ENCODE results near the gene DQX1.

The DQX1 gene

GRCh38 chr2:74510272-74510671 is 15.8 kb downstream of the DQX1 start:
- DNase-seq (ENCODE audit: low read depth in 3 of 3): no peak

DNA sequence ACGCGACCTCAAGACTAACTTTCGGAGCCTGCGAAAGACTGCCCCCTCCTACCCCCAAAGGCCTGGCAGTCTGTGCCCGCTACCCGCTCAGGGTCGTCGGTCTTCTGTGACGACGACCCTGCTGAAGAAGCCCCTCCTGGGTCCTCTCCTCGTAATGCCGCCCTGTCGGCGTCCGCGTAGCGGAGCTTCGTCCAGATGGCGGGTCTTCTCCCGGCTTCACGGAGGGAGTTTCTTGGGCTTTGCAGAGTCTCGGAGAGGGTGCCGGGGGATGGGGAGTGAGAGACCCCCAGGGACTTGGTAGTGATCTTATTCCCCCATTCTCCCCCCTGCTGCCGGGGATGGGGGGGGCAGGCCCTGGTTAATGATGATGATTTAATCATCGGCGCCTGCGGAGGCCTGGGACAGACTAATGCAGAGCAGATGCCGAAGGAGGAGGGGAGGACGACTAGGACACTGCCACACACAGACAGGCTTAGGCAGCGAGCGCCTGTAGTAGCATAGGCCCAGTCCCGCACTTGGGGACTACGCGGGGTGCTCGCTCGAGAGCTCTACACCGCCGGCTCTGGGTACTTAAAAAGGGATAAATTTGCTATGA is 18.0 kb downstream of the DQX1 start:
- DNase-seq (ENCODE audit: low read depth in 3 of 3): no peak

DNA sequence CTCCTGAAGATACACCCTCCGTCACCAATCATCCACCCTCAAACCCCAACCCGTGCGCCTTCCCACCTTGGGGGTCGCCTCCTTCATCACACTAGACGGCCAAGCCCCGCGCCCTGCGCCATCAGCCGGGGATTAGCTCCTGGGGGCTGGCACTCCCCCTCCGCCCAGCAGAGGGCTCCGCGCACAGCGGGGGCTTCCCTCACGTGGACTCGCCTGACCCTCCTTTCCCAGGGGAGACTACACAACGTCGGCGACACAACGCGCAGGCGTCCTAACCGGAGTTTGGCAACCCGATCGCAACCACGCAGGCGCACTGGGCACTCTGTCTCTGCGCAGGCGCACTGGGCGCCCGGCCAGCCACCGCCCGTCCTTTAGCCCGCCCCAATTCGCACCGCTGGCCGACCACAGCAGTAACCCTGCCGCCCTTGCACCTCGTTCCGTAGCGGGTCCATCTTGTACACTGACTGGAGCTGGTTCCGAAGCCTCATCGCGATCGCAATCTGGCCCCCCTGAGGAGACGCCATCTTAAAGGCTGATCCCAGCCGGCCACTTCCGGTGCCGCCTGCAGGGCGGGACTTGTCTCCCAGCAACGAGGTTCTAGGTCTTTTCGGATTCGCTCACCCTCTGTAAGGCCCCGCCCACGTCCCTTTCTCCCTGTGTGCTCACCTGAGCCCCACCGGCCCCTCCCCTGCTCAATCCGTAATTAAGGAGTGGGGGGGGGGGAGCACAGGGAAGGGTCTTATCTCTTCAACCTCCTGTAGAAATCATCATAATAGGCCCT is 18.7 kb downstream of the DQX1 start, which contains the start of gene PCGF1:
Gene PCGF1, minus strand, starts transcription at position 551 of the 781 bp plus-strand sequence. Its CDS starts 27 bp downstream, at position 524.
- DNase-seq (ENCODE audit: low read depth in 3 of 3): peak; percentile 96 to 99 (median 99)

DNA sequence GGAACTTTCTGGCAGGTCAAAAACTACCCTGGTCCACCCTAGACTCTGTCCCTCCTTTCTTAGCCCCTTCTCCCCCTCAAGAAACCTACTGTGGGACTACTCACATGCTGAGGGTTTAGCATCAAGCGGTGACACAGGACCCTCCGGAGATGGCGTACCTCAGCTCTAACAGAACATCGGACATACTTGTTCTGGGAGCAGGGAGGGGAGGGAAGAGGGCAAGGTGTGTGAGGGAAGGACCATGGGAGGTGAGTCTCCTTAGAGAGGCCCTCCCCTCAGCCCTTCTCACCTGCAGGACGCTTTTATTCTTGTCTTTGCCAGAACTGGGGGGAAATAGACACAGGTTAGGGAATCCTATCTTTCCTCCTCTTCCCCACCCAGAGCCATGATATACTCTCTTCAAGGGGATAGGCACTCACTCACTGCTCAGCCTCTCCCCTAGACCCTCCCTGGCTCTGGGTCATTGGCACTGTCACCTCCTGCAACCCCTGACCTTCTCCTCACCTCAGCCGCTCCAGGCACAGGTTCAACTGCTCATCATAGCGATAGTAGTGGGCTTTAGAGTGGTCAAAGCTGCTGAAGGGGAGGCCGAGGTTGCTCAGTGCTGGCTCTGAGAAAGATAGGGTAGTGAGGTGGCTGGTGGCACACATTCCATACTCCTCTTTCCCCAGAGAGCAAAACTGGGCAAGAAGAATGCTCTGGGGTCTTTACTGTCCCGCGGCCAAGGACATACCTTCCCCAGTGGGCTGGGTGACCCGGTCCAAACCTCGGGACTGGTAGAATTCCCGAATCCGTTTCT is 20.4 kb downstream of the DQX1 start:
- no peak for DNase-seq (ENCODE audit: low read depth in 3 of 3)

DNA sequence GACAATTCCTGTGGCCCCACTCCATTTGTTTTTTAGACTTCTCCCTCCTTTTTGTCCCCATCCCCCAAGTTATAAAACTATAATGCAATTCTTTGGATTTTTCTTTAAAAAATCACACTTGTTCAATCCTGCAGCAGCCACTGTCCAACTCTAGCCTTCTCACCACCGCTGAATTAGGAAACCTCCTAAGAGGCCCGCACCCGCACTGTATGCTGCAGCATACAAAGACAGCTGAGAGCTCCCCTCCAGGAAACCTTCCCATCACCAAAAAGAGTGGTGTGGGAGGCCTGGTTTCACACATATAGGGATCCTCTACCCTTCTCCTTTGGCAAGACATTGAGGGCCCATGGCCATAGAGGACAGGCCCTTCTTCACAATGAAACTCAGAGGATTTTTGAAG is 21.4 kb downstream of the DQX1 start:
- DNase-seq (ENCODE audit: low read depth in 3 of 3): no peak

GRCh38 chr2:74503506-74504475 is 22.2 kb downstream of the DQX1 start:
- no peak for DNase-seq (ENCODE audit: low read depth in 3 of 3)

- DNase-seq (ENCODE audit: low read depth in 3 of 3): peak in 1 of 3 experiments; percentile 58
Measured at GRCh38 chr2:74502720-74503505, 23.1 kb downstream of the DQX1 start.

DNA sequence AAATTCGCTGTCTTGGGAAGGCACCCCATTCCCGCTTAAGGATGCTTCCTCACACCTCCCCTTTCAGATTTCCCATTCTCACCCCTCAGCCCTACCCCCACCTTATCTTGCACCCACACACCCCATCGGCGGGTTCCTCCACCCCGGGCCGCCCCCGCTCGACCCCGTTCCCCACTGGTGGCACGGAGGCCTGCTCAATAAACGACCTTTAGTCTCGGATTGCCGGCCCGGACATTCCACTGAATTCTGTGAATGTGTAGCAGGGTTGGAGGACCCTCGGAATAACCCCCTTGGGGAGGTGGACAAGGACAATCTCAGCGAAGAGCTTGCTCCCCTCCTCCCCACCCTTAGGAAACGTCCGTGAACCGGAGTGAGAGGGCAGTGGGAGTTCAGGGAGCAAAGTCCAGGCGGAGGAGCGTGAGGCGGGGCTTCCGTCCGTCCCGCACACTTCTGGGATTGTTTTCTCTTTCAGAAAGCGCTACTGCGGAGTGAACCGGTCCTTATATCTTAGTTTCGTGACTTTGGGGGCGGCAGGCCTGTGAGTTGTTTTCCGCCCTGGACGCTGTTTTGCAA is 23.8 kb downstream of the DQX1 start:
- no peak for DNase-seq (ENCODE audit: low read depth in 3 of 3)

- no peak for DNase-seq (ENCODE audit: low read depth in 3 of 3)
Measured at GRCh38 chr2:74501335-74502071, 24.5 kb downstream of the DQX1 start.

- no peak for DNase-seq (ENCODE audit: low read depth in 3 of 3)
Measured at GRCh38 chr2:74500578-74500946, 25.5 kb downstream of the DQX1 start.

DNA sequence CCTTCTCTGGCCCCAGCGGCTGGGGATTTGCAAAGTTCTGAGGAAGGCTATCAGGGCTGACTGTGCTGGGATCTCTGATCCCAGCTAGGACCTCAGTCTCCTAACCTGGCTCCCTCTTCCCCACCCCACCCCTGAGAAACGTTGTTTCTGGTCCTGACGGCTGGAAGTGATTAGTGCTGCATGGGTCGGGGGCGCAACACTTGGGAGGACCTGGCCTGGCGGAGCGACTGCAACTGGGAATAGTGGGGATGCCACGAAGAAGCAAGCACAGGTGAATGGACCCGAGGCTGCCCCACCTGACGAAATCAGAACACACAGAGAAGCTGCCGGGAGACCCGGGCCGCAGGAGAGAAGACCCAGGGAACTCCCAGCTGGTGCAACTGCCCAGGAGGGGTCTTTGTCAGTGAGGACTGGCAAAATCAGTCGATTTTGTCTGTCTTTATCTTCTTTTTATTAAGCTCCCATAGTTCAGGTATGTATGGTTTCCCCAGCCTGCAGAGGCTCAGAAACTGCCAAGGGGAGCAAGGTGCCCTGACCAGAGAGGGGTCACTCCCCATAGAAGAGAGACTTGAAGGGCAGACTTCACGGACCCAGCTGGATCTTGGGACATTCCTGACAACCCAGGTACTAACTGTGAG is 26.0 kb downstream of the DQX1 start:
- no peak for DNase-seq (ENCODE audit: low read depth in 3 of 3)

DNA sequence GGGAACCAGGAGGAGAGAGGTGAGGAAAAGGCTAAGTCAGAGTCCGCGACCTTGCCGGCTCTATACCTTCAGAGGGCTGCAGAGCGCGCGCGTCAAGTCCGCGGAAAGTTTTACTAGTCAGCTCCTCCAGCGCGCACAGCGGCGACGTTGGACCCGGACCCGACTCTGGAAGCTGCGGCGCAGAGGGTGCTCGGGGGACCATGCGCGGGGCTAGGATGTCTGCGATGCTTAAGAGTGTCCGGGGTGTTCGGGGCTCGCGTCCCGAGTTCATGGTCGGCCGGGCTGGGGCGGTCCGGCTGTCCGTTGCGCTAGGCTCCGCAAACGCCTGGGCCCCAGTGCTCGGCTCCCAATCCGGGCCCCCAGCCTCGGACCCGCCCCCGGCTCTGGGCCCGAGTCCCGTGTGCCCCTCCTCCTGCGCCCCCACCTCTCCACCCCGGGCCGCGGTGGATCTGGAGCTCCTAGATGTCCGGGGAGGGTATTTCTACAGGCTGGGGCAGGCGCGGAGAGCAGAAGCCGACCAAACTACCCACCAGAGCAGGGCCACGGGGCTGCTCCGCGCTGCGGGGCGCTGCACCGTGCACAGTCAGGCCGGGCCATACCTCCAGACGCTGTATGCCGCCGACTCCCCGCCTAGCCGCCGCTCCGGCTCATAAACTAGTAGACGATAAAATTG is 26.6 kb downstream of the DQX1 start, which contains the start of gene LBX2:
Gene LBX2, minus strand, starts transcription at position 337 of the 673 bp plus-strand sequence. Its CDS starts 66 bp downstream, at position 271.
- DNase-seq (ENCODE audit: low read depth in 3 of 3): peak in 1 of 3 experiments; percentile 54

GRCh38 chr2:74498500-74499266 is 27.3 kb downstream of the DQX1 start:
- DNase-seq (ENCODE audit: low read depth in 3 of 3): no peak

DNA sequence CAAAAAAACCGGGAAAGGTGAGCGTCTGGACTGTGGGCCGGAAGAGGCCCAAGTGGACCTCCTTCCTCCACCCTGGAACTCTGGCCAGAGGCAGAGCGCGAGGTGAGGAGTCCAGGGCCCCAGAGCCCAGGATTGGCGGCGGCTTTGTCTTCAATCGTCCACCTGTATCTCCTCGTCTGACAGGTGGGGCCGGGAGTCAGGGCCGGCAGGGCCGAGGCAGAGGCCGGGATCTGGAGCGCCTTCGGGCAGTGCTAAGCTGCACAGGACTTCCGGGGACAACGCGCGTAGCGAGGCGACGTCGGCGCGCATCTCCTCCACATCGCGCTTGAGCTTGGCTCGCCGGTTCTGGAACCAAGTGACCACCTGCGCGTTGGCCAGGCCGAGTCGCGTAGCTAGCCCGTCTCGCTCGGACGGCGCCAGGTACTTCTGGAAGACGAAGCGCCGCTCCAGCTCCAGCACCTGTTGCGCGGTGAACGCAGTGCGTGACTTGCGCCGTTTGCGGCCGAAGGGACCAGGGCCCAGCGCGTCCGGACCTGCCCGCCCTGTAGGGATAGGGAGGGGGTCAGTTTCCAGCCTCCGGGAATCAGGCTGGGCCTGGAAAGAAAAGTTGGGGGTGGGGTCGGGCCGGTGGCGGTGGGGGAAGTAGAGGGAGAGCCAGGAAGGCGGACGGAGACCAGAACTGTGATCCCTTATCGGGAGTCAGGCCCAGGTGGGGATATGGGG is 28.1 kb downstream of the DQX1 start:
- DNase-seq (ENCODE audit: low read depth in 3 of 3): no peak

DNA sequence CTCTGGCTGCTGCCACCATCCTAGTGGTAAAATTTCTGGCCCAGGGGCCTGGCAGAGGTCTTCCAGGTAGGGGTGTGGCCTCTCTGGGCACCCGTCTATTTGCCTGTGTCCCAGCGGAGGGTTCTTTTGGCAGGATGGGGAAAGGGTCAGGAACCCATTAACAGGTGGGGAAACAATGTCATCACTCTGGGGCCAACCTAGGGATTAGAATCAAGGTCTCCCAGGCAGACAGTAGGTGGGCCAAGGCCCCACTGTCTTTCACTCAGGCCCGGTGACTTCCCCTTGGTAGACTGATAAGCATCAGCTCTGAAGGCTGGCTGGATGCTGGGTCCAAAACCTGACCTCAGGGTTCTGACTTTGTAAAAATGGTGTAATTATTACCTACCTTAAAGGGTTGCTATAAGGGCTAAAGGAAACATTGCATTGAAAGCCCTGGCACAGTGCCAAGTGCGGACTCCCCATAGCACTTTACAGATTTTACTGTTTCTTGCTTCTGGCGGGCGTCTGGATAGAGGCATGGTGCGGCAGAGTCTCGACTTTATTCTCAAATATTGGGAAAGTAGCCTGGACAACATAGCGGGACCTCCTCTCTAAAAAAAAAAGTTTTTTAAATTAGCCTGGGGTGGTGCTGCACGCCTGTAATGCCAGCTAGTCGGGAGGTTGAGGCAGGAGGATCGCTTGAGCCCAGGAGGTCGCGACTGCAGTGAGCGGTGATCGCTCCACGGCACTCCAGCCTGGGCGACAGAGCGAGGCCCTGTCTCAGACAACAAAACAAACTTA is 28.8 kb downstream of the DQX1 start:
- DNase-seq (ENCODE audit: low read depth in 3 of 3): no peak

- no peak for DNase-seq (ENCODE audit: low read depth in 3 of 3)
Measured at GRCh38 chr2:74495440-74495839, 30.6 kb downstream of the DQX1 start.
